Smooth muscle cell of the coronary artery (primary cell): ENCODE data around the gene PRMT3. TPM values are rescaled to one million over a fixed set of nuclear protein-coding genes. Genes with fewer than 3 reads are reported as not detected.

Experiments used
- total RNA-seq: library from RNA; depleted of rRNA; stranded (reverse); fragments of >200 nt; gene quantifications from 2 replicates; pipeline ENCODE4 v1.2.3, GENCODE V29; 2014; ENCODE audit warnings: low replicate concordance

PRMT3 gene
- 7.7 and 16.0 TPM in 2 replicates for total RNA-seq

DNA sequence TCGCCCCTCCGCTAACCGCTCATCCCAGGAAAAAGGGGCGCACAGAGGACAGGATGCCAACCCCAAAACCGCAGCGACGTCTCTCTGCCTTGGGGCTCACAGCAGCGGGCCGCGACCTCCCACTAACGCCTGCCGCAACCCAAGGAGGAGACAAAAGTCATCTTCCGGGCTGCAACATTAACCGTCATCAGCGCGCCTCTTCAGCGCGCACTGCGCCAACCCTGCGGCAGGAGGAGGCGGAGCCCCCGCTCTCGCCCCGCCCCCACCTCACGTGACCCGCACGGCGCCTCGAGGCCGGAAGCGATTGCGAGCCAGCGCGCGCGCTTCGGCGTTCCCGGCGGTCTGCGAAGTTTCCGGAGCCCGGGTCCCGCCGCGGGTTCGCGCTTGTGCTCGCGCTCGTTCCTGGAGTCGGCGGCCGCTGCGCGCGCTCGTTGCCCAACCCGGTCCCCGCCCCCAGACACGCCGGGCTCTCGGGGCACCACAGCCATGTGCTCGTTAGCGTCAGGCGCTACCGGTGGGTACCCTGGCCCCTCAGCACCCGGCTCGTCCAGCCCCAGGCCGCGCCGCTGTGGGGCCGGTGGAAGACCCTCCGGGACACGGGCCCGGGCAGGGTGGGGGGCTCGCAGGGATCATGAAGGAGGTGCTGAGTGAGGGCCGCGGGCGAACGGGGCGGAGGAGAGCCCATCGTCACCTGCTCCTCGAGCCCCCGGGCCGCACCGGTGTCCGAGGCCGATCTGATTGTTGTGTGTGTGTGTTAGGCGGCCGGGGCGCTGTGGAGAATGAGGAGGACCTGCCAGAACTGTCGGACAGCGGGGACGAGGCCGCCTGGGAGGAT lies at the start of gene PRMT3:
Gene PRMT3 (plus strand): TSS at position 456 of the 835 bp plus-strand sequence. CDS start 31 bp downstream, at position 487.

DNA sequence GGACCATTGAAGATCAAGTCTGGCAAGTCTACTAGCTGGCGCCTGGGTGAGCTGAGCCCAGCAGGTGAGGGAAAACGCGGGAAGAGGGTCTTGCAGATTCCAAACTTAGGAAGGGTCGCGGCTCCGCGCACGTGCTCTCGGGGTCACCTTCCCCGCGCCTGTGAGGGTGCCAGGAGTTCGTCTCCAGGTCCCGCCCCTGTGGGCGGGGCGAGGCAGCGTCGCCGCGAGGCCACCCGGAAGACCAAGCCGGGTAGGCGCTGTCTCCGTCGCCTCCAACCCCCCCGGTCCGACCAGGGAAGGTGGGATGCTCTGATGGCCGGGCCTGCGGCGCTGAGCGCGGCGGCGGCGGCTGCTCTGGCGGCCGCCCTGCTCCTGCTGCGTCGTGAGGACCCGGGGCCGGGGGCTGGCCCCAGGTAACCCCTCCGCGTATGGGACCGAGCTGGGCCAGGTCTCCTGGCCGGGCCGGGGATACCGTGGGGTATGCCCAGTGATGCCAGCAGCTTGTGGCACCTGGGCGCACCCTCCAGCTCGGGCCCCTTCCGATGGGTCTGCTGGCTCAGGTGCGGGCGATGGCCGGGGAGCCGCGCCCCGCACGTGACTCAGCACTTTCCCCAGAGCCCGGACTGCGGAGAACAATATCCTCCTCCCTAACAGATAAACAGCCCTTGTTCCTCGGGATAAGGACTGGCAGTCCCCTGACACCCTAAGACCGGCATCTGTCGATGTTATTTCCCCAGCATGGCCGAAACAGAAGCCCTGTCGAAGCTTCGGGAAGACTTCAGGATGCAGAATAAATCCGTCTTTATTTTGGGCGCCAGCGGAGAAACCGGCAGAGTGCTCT lies 23.8 kb upstream of the PRMT3 start, which contains the start of gene HTATIP2:
Gene HTATIP2 (plus strand): TSS at position 215 of the 841 bp plus-strand sequence. CDS start 524 bp downstream, at position 739.

Other genes starting within 250 kb of the PRMT3 start
- gene DBX1, start 227.2 kb upstream of the PRMT3 start, total RNA-seq, result not detected in 2 replicates
- gene HTATIP2, start 24.0 kb upstream of the PRMT3 start, total RNA-seq, result 33.3 and 35.6 TPM in 2 replicates
- not detected in 2 replicates for gene SLC6A5, start 211.9 kb downstream of the PRMT3 start, total RNA-seq